H9 (cell line): Measurements from ENCODE around the gene OSTF1. TPM values are rescaled to one million over a fixed set of nuclear protein-coding genes. Genes with fewer than 3 reads are reported as not detected.

Experiments used
- DNase-seq: peaks from one replicate; pipeline ENCODE4 v3.0.0-alpha.2; 2017
- H2AFZ ChIP-seq: one replicate; pipeline ENCODE4 v1.6.1; 2013; ENCODE audit warnings: mild to moderate bottlenecking, low read length, control low read depth, moderate library complexity
- H2AK5ac ChIP-seq: 2 replicates; pipeline ENCODE4 v1.6.1; 2013; ENCODE audit warnings: low read length, control low read depth, mixed read lengths; ENCODE audit not compliant: insufficient read length
- H2BK120ac ChIP-seq: one replicate; pipeline ENCODE4 v1.6.1; 2013; ENCODE audit warnings: low read depth, mild to moderate bottlenecking, low read length, control low read depth, inconsistent platforms; ENCODE audit not compliant: poor library complexity, severe bottlenecking
- H2BK12ac ChIP-seq: 2 replicates; pipeline ENCODE4 v1.6.1; 2013; ENCODE audit warnings: low read length, control low read depth, mixed read lengths, low read depth; ENCODE audit not compliant: insufficient read length
- H2BK15ac ChIP-seq: 2 replicates; pipeline ENCODE4 v1.6.1; 2013; ENCODE audit warnings: low read depth, low read length, control low read depth
- H2BK20ac ChIP-seq: one replicate; pipeline ENCODE4 v1.6.1; 2013; ENCODE audit warnings: low read depth, mild to moderate bottlenecking, low read length, control low read depth, inconsistent platforms; ENCODE audit not compliant: poor library complexity, severe bottlenecking
- H2BK5ac ChIP-seq: 2 replicates; pipeline ENCODE4 v1.6.1; 2013; ENCODE audit warnings: low read length, control low read depth, mixed read lengths; ENCODE audit not compliant: insufficient read length
- H3K14ac ChIP-seq: 2 replicates; pipeline ENCODE4 v1.6.1; 2013; ENCODE audit warnings: low read length, control low read depth; ENCODE audit not compliant: insufficient read depth
- H3K18ac ChIP-seq: 2 replicates; pipeline ENCODE4 v1.6.1; 2013; ENCODE audit warnings: low read depth, mild to moderate bottlenecking, mixed read lengths, low read length, control low read depth; ENCODE audit not compliant: insufficient read length
- H3K23ac ChIP-seq: 2 replicates; pipeline ENCODE4 v1.6.1; 2013; ENCODE audit warnings: low read length, control low read depth, mixed read lengths, low read depth; ENCODE audit not compliant: insufficient read length
- H3K23me2 ChIP-seq: 2 replicates; pipeline ENCODE4 v1.6.1; 2013; ENCODE audit warnings: low read depth, mild to moderate bottlenecking, mixed read lengths, low read length, control low read depth; ENCODE audit not compliant: insufficient read length, poor library complexity, severe bottlenecking
- H3K27ac ChIP-seq: 2 replicates; pipeline ENCODE4 v1.5.1; 2013; ENCODE audit warnings: low read length, control low read depth, mixed read lengths, low read depth; ENCODE audit not compliant: insufficient read length
- H3K27me3 ChIP-seq: 2 replicates; pipeline ENCODE4 v1.6.1; 2013; ENCODE audit warnings: low read length, control low read depth, inconsistent platforms; ENCODE audit not compliant: insufficient read depth
- H3K4ac ChIP-seq: 2 replicates; pipeline ENCODE4 v1.6.1; 2013; ENCODE audit warnings: low read depth, mild to moderate bottlenecking, control low read depth, inconsistent platforms, low read length, moderate library complexity
- H3K4me1 ChIP-seq: 2 replicates; pipeline ENCODE4 v1.6.1; 2013; ENCODE audit warnings: low read length, control low read depth, inconsistent platforms; ENCODE audit not compliant: insufficient read depth
- H3K4me2 ChIP-seq: 2 replicates; pipeline ENCODE4 v1.6.1; 2013; ENCODE audit warnings: low read length, control low read depth, mixed read lengths; ENCODE audit not compliant: insufficient read length, insufficient read depth
- H3K56ac ChIP-seq: 2 replicates; pipeline ENCODE4 v1.6.1; 2013; ENCODE audit warnings: low read depth, mild to moderate bottlenecking, mixed read lengths, low read length, control low read depth; ENCODE audit not compliant: insufficient read length
- H3K79me1 ChIP-seq: 2 replicates; pipeline ENCODE4 v1.6.1; 2013; ENCODE audit warnings: low read depth, mild to moderate bottlenecking, moderate library complexity, low read length, control low read depth, inconsistent platforms; ENCODE audit not compliant: insufficient read depth, poor library complexity, severe bottlenecking
- H3K79me2 ChIP-seq: 2 replicates; pipeline ENCODE4 v1.6.1; 2013; ENCODE audit warnings: low read length, control low read depth, inconsistent platforms; ENCODE audit not compliant: insufficient read depth
- H3K9ac ChIP-seq: 2 replicates; pipeline ENCODE4 v1.6.1; 2013; ENCODE audit warnings: low read length, control low read depth, mixed read lengths; ENCODE audit not compliant: insufficient read length; ENCODE audit errors: extremely low read depth
- H3K9me3 ChIP-seq: one replicate; pipeline ENCODE4 v1.6.1; 2013; ENCODE audit warnings: low read depth, low read length, inconsistent platforms; ENCODE audit not compliant: control insufficient read depth
- H3T11ph ChIP-seq: one replicate; pipeline ENCODE4 v1.6.1; 2013; ENCODE audit warnings: mild to moderate bottlenecking, low read length, control low read depth, inconsistent platforms
- H4K20me1 ChIP-seq: one replicate; pipeline ENCODE4 v1.6.1; 2013; ENCODE audit not compliant: control insufficient read depth, insufficient read length, insufficient read depth
- H4K5ac ChIP-seq: 2 replicates; pipeline ENCODE4 v1.6.1; 2013; ENCODE audit warnings: low read depth, mild to moderate bottlenecking, mixed read lengths, low read length, control low read depth; ENCODE audit not compliant: insufficient read length
- H4K8ac ChIP-seq: replicated peaks from 2 replicates; pipeline ENCODE4 v1.6.1; 2013; ENCODE audit warnings: low read length, control low read depth, mixed read lengths, low read depth; ENCODE audit not compliant: insufficient read length
- H4K91ac ChIP-seq: 2 replicates; pipeline ENCODE4 v1.6.1; 2013; ENCODE audit warnings: low read depth, mild to moderate bottlenecking, moderate library complexity, mixed read lengths, low read length, control low read depth; ENCODE audit not compliant: insufficient read length
- H3K27ac Mint-ChIP-seq, 3 experiments: 2 replicates in 2 of 3; 3 replicates in 1 of 3; pipeline ENCODE4 v1.8.0; 2020 to 2021; ENCODE audit warnings: mixed read lengths in 3 of 3, mild to moderate bottlenecking in 1 of 3, moderate library complexity in 1 of 3
- H3K27me3 Mint-ChIP-seq: 2 replicates; pipeline ENCODE4 v1.8.0; 2021; ENCODE audit warnings: low read depth, mild to moderate bottlenecking, moderate library complexity, mixed read lengths
- H3K36me3 Mint-ChIP-seq, 3 experiments: 2 replicates in 2 of 3; 3 replicates in 1 of 3; pipeline ENCODE4 v1.8.0; 2020 to 2021; ENCODE audit warnings: low read depth in 3 of 3, mixed read lengths in 3 of 3; ENCODE audit not compliant: insufficient read depth in 1 of 3
- H3K4me1 Mint-ChIP-seq, 2 experiments: 2 replicates each; pipeline ENCODE4 v1.8.0; 2020; ENCODE audit warnings: mixed read lengths in 2 of 2
- H3K4me3 Mint-ChIP-seq, 2 experiments: 2 replicates in 1 of 2; 3 replicates in 1 of 2; pipeline ENCODE4 v1.8.0; 2020 to 2021; ENCODE audit warnings: mild to moderate bottlenecking in 2 of 2, mixed read lengths in 2 of 2, moderate library complexity in 1 of 2
- H3K9me3 Mint-ChIP-seq, 2 experiments: 2 replicates in 1 of 2; 3 replicates in 1 of 2; pipeline ENCODE4 v1.8.0; 2020; ENCODE audit warnings: mild to moderate bottlenecking in 2 of 2, mixed read lengths in 2 of 2, moderate library complexity in 1 of 2
- CTCF ChIP-seq: fragments of 200-600 bp; sonication (generic); conservative IDR thresholded peaks from 3 replicates; pipeline ENCODE4 v1.8.0; 2021; ENCODE audit warnings: antibody characterized with exemption, mild to moderate bottlenecking
- WGBS: extraction: QIAGEN DNeasy Blood & Tissue Kit; methylation state at CpG from one replicate; pipeline ENCODE4 v1.1.7; 2013; ENCODE audit warnings: missing lambda C conversion rate, low lambda C conversion rate, mixed read lengths; ENCODE audit not compliant: insufficient read length; ENCODE audit errors: extremely low coverage; 5-methylcytosine and 5-hydroxymethylcytosine counted together
- total RNA-seq: library from RNA; stranded (reverse); gene quantifications from 2 replicates; pipeline ENCODE4 v1.2.1, GENCODE V29; 2021

OSTF1 gene
- total RNA-seq, 1 experiment from 2014 or later, result 16.1 TPM

- Mint-ChIP-seq H3K4me3 (no peak overlapping the region), H3K27ac (no peak overlapping the region; a peak in 1 of 7 replicates), H3K9me3 (peaks cover 12% of the 10 kb centered on the region in 2 experiments; a peak in 4 of 5 replicates), H3K4me1 (peaks cover 0 to 3% of the 10 kb centered on the region in 2 experiments; a peak in 2 of 4 replicates), H3K36me3 (peaks cover 11 to 25% (median 20%) of the 10 kb centered on the region in 3 experiments), H3K27me3 (no peaks in the 10 kb centered on the region)
- Histone ChIP-seq H3K23me2 (no peaks in the 10 kb centered on the region), H2BK120ac (no peak overlapping the region), H3K56ac (no peak overlapping the region), H2BK15ac (no peak overlapping the region), H2BK12ac (no peak overlapping the region), H3K4ac (no peak overlapping the region), H3K27ac (no peak overlapping the region), H3K4me1 (no peaks in the 10 kb centered on the region), H2AK5ac (no peak overlapping the region), H4K5ac (no peak overlapping the region), H3K23ac (no peak overlapping the region), H3K9ac (no peak overlapping the region), H3K79me1 (no peaks in the 10 kb centered on the region), H2BK20ac (no peak overlapping the region), H4K20me1 (no peaks in the 10 kb centered on the region), H3K9me3 (no peaks in the 10 kb centered on the region), H4K91ac (no peak overlapping the region), H3K79me2 (no peaks in the 10 kb centered on the region), H3T11ph (no peak overlapping the region), H3K27me3 (no peaks in the 10 kb centered on the region), H2BK5ac (no peak overlapping the region), H3K4me2 (no peak overlapping the region), H4K8ac (no peak overlapping the region), H2AFZ (no peak overlapping the region), H3K14ac (no peak overlapping the region), H3K18ac (no peak overlapping the region)
- WGBS, result no CpG with 5 or more reads among the region's 2 CpGs
- TF ChIP-seq CTCF, result no peak
- DNase-seq, result no peak
These were observed 53.9 kb downstream of the OSTF1 start for GRCh38 chr9:75142202-75142601.
